AG09309 (cell line): Measurements from ENCODE around the gene COQ9.
A peak's percentile ranks its signal among the peaks of the same experiment; 100 is the strongest.

ENCODE experiments used
- DNase-seq: peaks from one replicate; pipeline ENCODE4 v3.0.0-alpha.2; 2010; ENCODE audit warnings: low read depth
- H3K4me3 ChIP-seq: 2 replicates; pipeline ENCODE4 v1.5.1; 2011; ENCODE audit warnings: mild to moderate bottlenecking, low read depth, low read length, moderate library complexity; ENCODE audit not compliant: control insufficient read depth
- TF ChIP-seq, protein P1 (sequence below): IDR thresholded peaks from 2 replicates; pipeline ENCODE4 v1.5.1; 2011; ENCODE audit warnings: mild to moderate bottlenecking, low read depth, low read length, inconsistent platforms; ENCODE audit not compliant: insufficient read depth, control insufficient read depth; ENCODE audit errors: missing control alignments

Gene COQ9

DNA sequence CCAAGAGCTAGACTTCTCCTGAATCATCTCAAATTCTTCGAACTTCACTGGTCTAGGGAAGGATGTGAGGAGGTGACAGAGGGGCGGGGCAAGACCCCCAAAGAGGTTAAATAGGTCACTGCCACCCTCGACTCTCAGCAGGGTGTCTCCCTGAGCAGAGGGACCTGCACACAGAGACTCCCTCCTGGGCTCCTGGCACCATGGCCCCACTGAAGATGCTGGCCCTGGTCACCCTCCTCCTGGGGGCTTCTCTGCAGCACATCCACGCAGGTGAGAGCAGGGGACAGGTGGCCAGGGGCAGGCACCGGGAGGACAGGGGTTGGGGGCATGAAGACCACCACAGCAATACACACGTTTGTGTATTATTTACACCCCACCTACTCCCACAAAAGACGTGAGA, 33.5 kb upstream of the COQ9 start:
- DNase-seq, result no peak
- TF ChIP-seq, protein P1, sequence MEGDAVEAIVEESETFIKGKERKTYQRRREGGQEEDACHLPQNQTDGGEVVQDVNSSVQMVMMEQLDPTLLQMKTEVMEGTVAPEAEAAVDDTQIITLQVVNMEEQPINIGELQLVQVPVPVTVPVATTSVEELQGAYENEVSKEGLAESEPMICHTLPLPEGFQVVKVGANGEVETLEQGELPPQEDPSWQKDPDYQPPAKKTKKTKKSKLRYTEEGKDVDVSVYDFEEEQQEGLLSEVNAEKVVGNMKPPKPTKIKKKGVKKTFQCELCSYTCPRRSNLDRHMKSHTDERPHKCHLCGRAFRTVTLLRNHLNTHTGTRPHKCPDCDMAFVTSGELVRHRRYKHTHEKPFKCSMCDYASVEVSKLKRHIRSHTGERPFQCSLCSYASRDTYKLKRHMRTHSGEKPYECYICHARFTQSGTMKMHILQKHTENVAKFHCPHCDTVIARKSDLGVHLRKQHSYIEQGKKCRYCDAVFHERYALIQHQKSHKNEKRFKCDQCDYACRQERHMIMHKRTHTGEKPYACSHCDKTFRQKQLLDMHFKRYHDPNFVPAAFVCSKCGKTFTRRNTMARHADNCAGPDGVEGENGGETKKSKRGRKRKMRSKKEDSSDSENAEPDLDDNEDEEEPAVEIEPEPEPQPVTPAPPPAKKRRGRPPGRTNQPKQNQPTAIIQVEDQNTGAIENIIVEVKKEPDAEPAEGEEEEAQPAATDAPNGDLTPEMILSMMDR, result no peak
- no peak overlapping the region for H3K4me3 ChIP-seq

- TF ChIP-seq, protein P1, result no peak
- H3K4me3 ChIP-seq, result no peak overlapping the region
- no peak for DNase-seq
Observed at GRCh38 chr16:57416084-57416483, 31.2 kb upstream of the COQ9 start.

DNA sequence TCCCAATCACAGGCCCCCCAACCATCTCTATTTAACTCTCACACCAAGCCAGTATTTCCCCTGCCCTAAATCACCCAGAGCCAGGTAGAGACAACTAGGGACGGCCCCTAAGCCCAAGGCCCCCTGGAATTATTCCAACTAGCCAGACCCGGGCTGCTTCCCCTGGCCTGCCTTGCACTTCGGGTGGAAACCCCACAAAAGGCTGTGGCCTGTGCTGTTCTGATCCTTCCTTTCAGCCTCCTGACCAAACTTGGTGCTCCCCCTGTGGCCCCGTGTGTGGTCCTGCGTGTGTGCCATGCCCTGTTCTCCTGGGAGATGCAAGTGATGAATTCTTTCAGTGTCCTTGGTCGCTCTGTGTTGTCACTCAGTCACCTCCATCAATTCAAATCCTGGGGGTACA, 27.8 kb upstream of the COQ9 start:
- no peak for DNase-seq
- TF ChIP-seq, protein P1, result no peak
- H3K4me3 ChIP-seq, result no peak overlapping the region

DNA sequence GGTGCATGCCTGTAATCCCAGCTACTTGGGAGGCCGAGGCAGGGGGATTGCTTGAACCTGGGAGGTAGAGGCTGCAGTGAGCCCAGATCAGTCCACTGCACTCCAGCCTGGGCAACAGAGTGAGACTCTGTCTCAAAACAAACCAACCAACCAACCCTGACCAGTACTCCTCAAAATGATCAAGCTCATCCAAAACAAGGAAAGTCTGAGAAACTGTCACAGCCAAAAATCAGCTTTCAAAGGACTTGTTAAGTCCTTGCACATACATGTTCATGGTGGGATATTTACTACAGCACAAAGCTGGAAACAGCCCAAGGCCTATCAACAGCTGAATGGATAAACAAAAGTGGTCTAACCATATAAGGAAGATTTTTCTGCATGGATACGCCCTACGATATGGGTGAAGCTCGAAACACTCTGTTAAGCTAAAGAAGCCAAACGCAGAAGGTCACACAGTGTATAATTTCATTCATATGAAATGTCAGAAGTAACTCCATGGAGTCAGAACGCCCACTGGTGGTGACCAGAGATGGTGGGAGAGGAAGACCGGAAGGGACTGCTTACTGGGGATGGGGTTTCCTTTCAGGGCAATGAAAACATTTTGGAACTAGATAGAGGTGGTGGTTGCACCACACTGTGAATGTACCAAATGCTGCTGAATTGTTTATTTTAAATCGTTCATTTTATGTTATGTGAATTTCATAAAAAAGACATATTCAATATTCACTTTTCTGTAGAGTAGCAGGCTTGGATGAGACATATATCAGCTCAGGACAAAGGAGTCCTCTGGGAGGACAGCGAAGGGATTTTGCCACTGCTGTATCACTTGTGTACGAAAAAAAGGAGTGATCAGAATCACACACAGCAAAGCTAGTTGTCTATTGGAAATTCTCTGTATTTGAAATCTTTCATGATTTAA, 25.0 kb upstream of the COQ9 start:
- no peak overlapping the region for H3K4me3 ChIP-seq
- DNase-seq, result no peak
- TF ChIP-seq, protein P1, result peak; percentile 85

DNA sequence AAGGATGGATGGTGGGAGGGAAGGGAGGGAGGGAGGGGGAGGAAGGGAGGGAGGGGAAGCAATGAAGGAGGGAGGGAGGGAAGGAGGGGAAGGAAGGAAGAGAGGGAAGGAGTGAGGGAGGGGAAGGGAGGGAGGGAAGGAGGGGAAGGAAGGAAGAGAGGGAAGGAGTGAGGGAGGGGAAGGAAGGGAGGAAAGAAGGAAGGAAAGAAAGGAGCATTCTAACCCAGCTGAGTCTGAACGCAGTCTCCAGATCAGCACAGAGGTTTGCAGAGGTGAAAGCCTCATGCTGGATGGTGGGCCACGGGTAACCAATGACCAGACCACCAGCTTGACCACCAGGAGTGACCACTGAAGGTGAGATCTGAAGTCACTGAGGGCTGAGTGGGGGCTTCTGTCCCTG, 24.1 kb upstream of the COQ9 start:
- H3K4me3 ChIP-seq, result no peak overlapping the region

GRCh38 chr16:57424583-57424982, 22.7 kb upstream of the COQ9 start:
- TF ChIP-seq, protein P1, result no peak
- DNase-seq, result no peak
- H3K4me3 ChIP-seq, result no peak overlapping the region

More for the DNA sequence above, 24.1 kb upstream of the COQ9 start:
- TF ChIP-seq, protein P1, result no peak
- no peak for DNase-seq

DNA sequence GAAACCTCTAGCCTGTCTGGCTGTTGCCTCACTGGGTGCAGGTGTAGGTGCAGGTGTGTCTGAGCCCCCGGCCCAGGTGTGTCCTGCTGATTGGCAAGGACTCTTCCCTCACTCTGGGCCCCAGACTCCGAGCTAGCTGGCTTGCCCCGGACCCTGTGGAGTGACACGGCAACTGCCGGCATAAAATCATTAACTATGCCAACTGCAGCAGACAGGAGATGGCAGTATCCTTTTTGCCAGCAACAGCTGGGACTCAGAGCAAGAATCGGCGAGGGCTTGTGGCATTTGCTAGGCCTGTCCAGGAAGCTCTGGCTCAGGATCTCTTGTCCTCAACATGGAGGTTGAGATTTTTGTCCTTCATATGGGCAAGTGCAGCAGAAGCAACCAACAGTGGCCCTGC, 20.9 kb upstream of the COQ9 start:
- H3K4me3 ChIP-seq, result no peak overlapping the region
- no peak for DNase-seq
- TF ChIP-seq, protein P1, result no peak
